Measurements from ENCODE around the gene IGF2BP2.

Gene IGF2BP2

DNA sequence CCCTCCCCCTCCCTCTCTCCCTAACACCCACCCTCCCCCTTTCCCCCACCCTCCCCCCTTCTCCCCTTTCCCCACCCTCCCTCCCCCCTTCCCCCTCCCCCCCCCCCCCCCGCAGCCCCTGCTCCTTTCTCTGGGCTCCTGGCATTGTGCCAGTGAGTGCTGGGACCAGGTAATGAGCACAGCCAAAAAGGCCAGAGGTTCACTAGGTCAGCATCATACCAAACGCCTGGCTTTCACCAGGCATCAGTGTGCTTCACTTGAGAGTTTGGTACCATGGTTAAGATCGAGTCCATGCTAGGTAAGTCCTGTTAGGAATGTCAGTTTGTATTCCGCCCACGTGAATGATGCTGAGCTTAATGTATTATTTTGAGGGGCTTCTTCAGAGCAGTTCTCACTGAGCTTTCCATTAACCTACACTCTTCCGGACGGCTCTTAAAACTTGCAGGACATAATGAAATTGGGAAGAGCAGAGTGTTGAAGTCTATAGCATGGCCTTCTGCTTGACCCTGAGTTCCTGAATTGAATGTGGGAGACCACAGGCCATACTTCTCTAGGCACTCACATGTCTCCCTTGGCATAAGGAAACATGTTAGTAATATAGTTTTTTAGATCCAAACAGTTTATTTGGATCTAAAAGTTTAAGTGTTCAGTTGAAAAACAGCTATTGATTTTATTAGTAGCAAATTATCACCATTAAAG lies 193.2 kb downstream of the IGF2BP2 start:
- DNase-seq (ENCODE audit: low read depth, low spot score), result no peak
- H3K4me3 ChIP-seq (ENCODE audit: low read length), result no peak overlapping the region

DNA sequence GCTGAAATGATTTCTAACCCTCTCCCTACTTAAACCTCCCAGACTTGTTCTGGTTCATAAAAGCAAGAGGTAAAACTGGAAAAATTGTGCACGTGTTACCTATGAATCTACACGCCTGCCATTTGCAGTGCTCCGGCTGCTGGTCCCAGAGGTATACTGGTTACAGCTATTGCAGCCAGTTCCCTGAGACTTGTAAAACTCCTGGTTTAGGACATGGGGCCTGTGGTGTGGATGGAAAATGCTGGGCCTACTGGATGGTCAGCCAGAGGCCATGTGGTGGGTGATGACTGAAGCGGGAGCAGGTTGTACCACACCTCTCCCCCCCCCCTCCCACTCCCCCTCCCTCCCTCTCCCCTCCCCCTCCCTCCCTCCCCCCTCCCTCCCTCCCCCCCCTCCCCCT lies 193.7 kb downstream of the IGF2BP2 start:
- DNase-seq (ENCODE audit: low read depth, low spot score), result no peak
- H3K4me3 ChIP-seq (ENCODE audit: low read length), result no peak overlapping the region

DNA sequence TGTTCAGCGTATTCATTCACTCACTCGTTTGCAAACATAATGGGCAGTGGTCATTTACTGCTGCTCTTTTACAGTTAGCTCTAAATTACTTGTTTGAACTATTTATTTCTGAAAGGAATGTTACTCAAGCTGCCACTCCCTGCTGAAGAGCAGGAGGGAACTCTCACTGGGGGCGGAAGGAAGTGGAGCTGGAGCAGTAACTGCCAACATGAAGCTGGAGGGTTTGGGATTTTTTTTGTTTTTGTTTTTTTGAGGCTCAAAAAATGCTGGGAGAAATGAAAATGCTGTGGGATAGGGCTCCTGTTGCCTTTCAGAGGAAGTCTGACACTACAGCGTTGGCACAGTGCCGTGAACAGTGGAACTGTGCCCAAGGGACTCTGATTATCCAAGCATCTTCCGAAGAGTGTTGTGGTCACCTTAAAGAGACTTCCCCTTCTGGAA lies 194.6 kb downstream of the IGF2BP2 start:
- DNase-seq (ENCODE audit: low read depth, low spot score), result no peak
- no peak overlapping the region for H3K4me3 ChIP-seq (ENCODE audit: low read length)

DNA sequence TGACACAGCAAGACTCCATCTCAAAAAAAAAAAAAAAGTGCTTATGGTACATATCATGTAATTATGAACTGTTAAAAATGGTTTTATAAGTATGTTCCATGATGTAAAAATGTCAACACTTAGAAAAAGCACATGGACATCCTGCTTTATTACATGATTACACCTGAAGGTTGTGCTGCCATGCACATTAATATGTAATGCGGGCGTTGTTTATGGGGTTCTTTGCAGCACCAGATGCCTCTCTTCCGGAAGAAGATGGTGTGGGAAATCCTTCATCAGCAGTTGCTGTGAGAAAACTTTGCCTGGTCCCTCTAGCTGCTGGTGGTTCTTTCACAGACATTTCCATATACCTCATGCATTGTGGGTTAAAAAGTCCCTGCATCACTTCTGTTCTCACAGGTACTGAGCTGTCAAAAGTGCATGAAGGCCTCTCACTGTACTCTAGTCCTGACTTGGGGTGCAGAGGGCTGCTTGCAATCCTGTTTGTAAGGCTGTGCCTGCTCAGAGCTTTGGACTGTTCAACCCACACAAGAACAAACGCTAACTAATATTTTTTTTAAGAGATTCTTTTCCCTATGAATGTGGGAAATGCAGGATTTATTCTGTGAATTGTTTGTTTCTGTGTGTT lies 195.2 kb downstream of the IGF2BP2 start:
- no peak for DNase-seq (ENCODE audit: low read depth, low spot score)
- no peak overlapping the region for H3K4me3 ChIP-seq (ENCODE audit: low read length)

DNA sequence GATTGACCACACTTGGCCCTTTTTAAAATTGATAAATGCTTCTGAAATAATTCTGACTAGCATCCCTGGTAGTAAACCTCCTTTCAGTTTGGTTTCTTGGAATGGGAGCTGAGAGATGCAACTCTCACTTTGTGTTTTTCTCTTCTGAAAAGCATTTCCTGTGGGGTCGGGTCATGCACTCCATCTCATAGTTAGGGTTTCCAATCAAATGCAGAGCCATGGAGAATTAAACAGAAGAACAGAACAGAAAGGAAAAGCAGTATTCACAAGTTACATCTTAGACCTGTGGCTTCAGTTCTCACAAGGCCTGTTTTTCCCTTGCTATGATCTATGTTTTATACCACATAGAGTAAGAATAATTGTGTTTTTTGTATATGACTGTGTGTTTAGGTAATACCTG lies 199.1 kb downstream of the IGF2BP2 start:
- DNase-seq (ENCODE audit: low read depth, low spot score), result no peak
- H3K4me3 ChIP-seq (ENCODE audit: low read length), result no peak overlapping the region

DNA sequence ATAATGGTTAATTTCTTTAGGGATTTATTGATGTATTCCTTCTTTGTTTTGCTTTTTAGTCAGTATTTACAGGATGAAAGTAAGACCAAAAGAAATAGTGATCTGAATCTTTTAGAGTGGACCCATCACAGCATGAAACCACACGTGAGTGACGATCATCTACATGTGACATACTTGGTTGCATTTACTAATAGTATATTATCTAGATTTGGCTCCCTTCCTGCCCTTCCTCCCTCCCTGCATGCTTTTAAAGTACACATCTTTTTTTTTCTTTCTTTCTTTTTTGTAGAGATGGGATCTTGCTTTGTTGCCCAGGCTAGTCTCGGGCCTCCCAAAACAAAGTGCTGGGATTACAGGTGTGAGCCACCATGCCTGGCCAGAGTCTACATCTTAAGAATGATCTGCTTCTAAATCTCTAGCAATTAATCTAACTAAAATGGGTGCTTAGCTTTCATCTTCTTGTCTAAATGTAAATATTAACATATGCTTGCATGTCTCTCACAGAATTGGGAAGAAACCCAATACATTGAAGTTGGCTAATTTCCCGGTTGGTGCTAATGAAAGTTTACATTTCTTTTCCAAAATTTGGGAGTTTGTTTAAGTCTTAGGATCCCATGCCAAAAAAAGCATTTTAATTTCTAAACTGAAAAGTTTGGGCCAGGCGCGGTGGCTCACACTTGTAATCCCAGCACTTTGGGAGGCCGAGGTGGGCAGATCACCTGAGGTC lies 200.7 kb downstream of the IGF2BP2 start:
- H3K4me3 ChIP-seq (ENCODE audit: low read length), result no peak overlapping the region
- no peak for DNase-seq (ENCODE audit: low read depth, low spot score)

DNA sequence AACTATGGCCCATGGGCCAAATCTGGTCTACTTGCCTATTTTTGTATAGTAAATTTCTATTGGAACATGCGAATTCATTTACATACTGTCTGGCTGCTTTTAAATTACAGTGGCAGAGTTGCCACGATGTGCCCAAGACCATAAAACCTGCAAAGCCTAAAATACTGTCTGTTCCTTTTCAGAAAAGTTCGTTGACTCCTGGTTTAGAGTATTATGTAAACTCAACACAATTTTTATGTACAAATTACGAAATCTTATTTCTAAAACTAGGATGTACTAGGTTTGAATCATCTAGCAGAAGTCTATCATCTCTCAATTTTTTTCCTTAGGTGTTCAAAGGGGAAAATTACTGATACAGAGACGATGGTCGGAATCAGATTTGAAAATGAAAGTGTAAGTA lies 211.8 kb downstream of the IGF2BP2 start:
- H3K4me3 ChIP-seq (ENCODE audit: low read length), result no peak overlapping the region
- DNase-seq (ENCODE audit: low read depth, low spot score), result no peak

DNA sequence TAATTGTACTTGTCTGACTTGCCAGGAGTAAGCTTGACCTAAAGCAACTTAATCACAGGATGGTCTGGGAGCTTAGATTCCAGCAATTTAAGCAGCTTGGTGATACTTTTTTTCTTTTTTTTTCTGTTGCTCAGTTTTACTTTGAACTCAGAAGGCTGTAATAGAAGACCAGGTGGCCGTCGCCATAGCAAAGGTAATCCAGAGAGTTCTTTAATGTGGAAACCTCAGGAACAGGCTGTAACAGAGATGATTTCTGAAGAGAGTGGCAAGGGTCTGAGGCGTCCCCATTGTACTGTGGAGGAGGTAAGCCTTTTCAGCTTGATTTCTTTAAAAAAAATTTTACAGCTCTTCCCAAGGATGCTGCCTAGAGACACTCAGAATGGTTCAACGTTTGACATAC lies 218.6 kb downstream of the IGF2BP2 start:
- H3K4me3 ChIP-seq (ENCODE audit: low read length), result no peak overlapping the region
- DNase-seq (ENCODE audit: low read depth, low spot score), result peak; percentile 62

DNA sequence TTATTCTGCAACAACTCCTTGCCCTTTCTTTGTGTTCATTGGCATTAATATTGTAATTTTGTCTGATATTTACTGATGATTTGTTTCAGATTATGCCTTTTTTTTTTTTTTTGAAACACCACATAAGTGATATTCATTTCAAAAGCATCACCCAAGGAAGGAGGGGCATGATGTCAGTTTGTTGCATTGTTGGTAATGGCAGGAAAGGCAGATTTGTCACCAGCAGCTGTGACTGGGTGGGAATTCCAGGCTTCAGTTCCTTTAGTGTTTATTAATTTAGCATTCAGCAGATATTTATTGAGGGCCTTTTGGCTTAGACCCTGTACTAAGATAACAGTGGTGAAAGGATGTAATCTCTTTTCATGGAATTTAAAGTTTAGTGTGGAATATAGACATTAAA lies 219.3 kb downstream of the IGF2BP2 start:
- peak; percentile 17 for DNase-seq (ENCODE audit: low read depth, low spot score)
- no peak overlapping the region for H3K4me3 ChIP-seq (ENCODE audit: low read length)

DNA sequence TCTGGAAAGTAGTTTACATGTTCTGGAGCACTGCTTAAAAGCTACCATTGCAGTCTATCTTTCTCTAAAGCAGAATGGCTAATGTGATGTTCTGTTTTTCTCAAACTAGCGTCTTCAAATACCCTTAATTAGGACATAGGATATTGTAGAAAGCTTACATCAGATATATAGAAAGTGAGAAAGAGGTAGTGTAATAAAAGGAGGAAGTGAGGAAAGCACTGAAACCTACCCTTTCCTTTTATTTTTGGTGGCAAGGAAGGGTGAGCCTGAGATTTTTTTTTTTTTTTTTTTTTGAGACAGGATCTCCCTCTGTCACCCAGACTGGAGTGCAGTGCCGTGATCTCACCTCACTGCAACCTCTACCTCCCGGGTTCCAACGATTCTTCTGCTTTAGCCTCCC lies 229.3 kb downstream of the IGF2BP2 start:
- no peak overlapping the region for H3K4me3 ChIP-seq (ENCODE audit: low read length)
- DNase-seq (ENCODE audit: low read depth, low spot score), result no peak

DNA sequence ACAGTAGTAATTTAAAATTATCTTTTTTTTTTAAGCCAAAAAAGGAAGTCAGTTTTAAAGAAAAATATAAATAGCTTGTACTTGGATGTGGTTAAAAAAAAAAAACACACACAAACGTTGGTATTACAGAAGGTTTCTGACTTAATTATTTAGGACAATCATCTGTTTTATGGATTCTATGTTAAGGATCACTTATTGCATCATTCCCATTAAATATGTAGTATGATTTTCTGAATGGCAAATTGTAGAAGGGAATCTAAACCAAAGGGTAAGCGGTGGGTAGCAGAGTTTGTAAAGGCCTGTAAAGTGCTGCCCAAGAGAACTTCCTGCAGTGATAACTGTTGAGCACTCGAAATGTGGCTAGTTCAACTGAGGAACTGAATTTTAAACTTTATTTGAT lies 230.8 kb downstream of the IGF2BP2 start:
- H3K4me3 ChIP-seq (ENCODE audit: low read length), result no peak overlapping the region
- DNase-seq (ENCODE audit: low read depth, low spot score), result no peak

Measured in Jurkat, Clone E6-1 (cell line).